HG03196 (cell line): ENCODE results near the gene PPP1R3D.

ENCODE experiments used
- ATAC-seq: cut with Tn5 transposase; IDR thresholded peaks from one replicate; pipeline ENCODE4 v1.9.1; 2021; ENCODE audit not compliant: unreplicated experiment

PPP1R3D gene

GRCh38 chr20:59948828-59949720 lies 9.0 kb upstream of the PPP1R3D start:
- ATAC-seq, result peak; percentile 47

GRCh38 chr20:59948212-59948611 lies 8.1 kb upstream of the PPP1R3D start:
- ATAC-seq, result no peak

- no peak for ATAC-seq
These were observed 7.3 kb upstream of the PPP1R3D start for GRCh38 chr20:59947376-59947775.

- ATAC-seq, result no peak
These were observed 5.6 kb upstream of the PPP1R3D start for GRCh38 chr20:59945731-59946130.

GRCh38 chr20:59945175-59945574 lies 5.1 kb upstream of the PPP1R3D start:
- ATAC-seq, result no peak

DNA sequence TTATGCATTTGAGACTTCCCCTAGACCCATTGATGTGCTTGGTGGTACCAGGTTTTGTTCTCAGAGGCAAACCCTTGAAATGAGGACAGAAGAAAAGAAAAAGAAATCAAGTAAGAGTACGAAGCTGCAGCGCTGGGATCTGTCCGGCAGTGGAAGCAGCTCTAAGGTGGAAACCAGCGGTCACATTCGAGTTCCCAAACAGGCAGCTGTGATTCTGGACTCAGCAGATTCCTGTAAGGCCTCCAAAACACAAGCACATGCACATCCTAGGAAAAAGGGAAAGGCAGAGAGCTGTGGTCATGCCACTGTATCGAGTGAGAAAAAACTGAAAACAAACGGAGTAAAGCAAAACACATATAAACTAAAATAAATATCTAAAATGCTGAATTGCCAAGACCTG lies 4.6 kb upstream of the PPP1R3D start:
- ATAC-seq, result no peak

DNA sequence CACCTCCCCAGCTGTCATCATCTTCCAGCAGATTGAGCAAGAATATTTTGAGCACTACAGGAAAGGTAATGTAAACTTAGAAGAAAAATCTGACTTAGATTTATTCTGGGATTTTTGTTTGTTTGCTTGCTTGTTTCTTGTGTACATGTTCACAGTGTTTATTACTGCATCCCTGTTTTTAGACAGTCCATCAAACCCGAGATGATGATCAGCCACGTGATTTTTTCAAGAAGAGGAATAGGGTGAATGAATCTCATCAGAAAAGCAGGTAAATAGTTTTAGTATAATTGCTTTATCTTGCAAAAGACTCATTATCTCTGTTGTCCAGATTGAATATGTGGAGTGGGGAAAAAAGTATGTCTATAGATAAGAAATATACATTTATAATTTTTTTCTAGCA lies 2.1 kb upstream of the PPP1R3D start:
- no peak for ATAC-seq

DNA sequence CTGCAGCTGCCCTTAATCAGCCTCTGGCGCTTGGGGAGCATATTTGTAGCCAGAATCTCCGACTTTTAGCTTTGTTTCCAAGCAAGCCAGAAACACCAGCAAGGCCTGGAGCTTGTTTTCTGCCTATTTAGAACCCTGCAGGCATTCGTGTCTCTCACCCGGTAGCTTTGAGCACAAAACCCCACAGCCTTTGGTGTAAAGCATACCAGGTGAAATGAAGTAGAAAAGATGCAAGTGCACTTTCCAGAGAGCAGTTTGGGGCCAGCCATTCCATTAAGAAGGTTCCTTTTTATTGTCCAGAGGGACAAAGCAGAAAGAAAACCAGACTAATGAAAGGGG lies 820 bp upstream of the PPP1R3D start:
- ATAC-seq, result no peak

GRCh38 chr20:59939879-59940128 lies 301 bp downstream of the PPP1R3D start:
- peak; percentile 22 for ATAC-seq

GRCh38 chr20:59939052-59939878 lies 840 bp downstream of the PPP1R3D start:
- peak; percentile 26 for ATAC-seq

DNA sequence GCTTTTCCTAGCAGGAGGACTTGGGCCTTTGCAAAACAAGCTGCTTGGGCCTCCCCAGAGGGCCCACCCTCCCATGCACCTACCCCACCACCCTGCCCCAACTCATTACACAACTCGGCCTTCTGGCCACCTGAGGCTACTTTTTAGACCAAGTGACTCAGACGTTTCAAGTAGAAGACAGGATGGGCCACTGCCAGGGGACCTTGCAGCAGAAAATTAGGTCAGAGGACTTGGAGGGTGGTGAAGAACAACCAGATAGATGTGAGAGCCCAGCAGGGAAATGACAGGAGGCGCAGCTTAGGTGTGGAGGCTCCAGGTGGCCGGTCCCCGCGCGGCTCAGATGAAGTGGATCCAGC lies 1.4 kb downstream of the PPP1R3D start:
- ATAC-seq, result no peak

- ATAC-seq, result no peak
These were observed 1.9 kb downstream of the PPP1R3D start for GRCh38 chr20:59938221-59938620.

DNA sequence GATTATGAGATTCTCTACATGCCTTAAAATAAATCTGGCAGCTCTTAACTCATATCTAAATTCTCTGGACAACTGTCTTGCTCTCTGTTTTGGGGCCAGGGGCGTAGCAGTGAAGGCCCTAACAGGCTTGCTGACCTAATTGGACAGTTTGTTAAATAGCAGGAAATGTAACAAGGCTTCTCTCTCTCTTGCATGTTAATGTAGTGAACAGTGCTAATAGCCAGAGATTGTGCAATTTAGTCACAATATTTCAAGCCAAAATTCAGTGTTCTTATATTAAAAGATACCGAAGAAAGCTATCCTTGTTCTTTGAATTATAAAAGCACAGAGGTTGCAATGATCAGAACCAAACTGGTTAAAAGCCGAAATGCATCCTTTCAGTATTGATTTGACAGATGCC lies 3.0 kb downstream of the PPP1R3D start:
- ATAC-seq, result no peak

GRCh38 chr20:59936409-59936808 lies 3.7 kb downstream of the PPP1R3D start:
- no peak for ATAC-seq

GRCh38 chr20:59935457-59936185 lies 4.5 kb downstream of the PPP1R3D start:
- no peak for ATAC-seq

- ATAC-seq, result peak; percentile 82
These were observed 6.1 kb downstream of the PPP1R3D start for GRCh38 chr20:59933849-59934585.

DNA sequence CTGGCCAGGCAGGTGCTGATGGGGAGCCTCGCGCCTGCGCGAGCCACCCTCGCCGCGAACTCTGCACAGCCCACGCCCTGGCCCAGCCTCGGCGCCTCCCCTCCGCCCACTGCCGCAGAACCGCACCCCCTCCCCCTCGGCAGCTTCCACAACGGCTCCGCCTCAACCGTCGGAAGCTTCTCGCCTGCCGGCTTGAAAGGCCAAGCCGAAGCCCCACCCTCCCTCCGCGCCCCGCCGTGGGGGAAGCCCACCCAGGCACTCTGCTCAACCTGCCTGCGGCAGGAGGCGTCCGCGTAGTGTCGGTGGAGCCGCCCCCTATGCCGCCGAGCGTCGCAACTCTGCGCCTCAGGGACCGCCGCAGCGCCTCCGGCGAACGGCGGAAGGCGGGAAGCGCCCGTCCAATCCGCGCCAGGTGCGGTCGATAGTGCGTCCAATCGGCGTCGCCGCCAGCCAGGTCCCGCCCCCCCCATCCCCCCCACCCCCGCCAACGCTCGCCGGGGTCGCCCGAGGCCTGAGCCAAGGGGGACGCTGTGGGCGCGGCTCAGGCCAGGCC lies 6.7 kb downstream of the PPP1R3D start, which contains the start of gene SYCP2:
TSS of gene SYCP2 (minus strand) at position 342 of the 553 bp plus-strand sequence. CDS start 11,224 bp downstream, outside the sequence.
- no peak for ATAC-seq

- no peak for ATAC-seq
These were observed 7.3 kb downstream of the PPP1R3D start for GRCh38 chr20:59932616-59933295.

- no peak for ATAC-seq
These were observed 8.4 kb downstream of the PPP1R3D start for GRCh38 chr20:59931511-59932312.
